ENCODE results near the gene MBNL2. TPM values are rescaled to one million over a fixed set of nuclear protein-coding genes. Genes with fewer than 3 reads are reported as not detected.

MBNL2 gene
- total RNA-seq, 1 experiment from 2014 or later: 0.17 TPM

DNA sequence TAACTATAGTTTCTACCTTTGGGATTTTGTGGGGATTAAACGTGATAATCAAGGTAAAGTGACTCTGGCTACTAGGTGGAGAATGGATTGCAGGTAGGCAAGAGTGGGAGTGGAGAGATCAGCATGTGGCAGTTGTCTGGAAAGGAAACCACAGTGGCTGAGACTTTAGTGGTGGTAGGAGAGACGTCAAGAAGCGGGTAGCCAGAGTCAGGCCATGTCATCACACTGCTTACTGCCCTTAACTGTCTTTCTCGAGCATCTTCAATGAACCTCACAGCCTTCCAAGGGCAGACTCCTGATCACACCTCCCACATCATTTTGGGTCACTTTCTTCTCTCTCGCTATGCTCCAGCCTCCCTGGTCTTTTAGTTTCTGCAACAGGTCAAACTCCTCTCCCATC is 28.6 kb upstream of the MBNL2 start:
- H3K36me3 Mint-ChIP-seq (ENCODE audit: insufficient read depth in 1 of 3, low read depth in 3 of 3): no peaks in the 10 kb centered on the region
- Histone ChIP-seq H3K56ac (ENCODE audit: insufficient read length, low read depth, low read length) (no peak overlapping the region), H3K9me3 (ENCODE audit: control insufficient read depth, low read depth, low read length) (no peaks in the 10 kb centered on the region), H2AK5ac (ENCODE audit: insufficient read length, low read length) (no peak overlapping the region), H3T11ph (ENCODE audit: low read length) (no peak overlapping the region), H3K4me1 (ENCODE audit: insufficient read depth, low read length) (peaks cover 12% of the 10 kb centered on the region; the same call in 1 of the 2 replicates), H2BK5ac (ENCODE audit: insufficient read length, low read length) (no peak overlapping the region), H2BK12ac (ENCODE audit: insufficient read length, low read depth, low read length) (no peak overlapping the region), H3K4me2 (ENCODE audit: insufficient read depth, insufficient read length, low read length) (no peak overlapping the region), H3K79me1 (ENCODE audit: insufficient read depth, low read depth, low read length, poor library complexity, severe bottlenecking) (no peaks in the 10 kb centered on the region), H4K20me1 (ENCODE audit: control insufficient read depth, insufficient read depth, insufficient read length) (no peaks in the 10 kb centered on the region), H2BK20ac (ENCODE audit: low read depth, low read length, poor library complexity, severe bottlenecking) (no peak overlapping the region), H3K27me3 (ENCODE audit: insufficient read depth, low read length) (no peaks in the 10 kb centered on the region), H3K79me2 (ENCODE audit: insufficient read depth, low read length) (no peaks in the 10 kb centered on the region), H4K91ac (ENCODE audit: insufficient read length, low read depth, low read length) (no peak overlapping the region), H3K23me2 (ENCODE audit: insufficient read length, low read depth, low read length, poor library complexity, severe bottlenecking) (no peaks in the 10 kb centered on the region), H2BK120ac (ENCODE audit: low read depth, low read length, poor library complexity, severe bottlenecking) (no peak overlapping the region), H3K27ac (ENCODE audit: insufficient read length, low read depth, low read length) (no peak overlapping the region), H3K14ac (ENCODE audit: insufficient read depth, low read length) (no peak overlapping the region), H3K18ac (ENCODE audit: insufficient read length, low read depth, low read length) (no peak overlapping the region), H4K8ac (replicated peaks; ENCODE audit: insufficient read length, low read depth, low read length) (no peak overlapping the region), H2BK15ac (ENCODE audit: low read depth, low read length) (no peak overlapping the region), H3K4ac (ENCODE audit: low read depth, low read length) (no peak overlapping the region), H4K5ac (ENCODE audit: insufficient read length, low read depth, low read length) (no peak overlapping the region), H3K9ac (ENCODE audit: extremely low read depth, insufficient read length, low read length) (no peak overlapping the region), H3K23ac (ENCODE audit: insufficient read length, low read depth, low read length) (no peak overlapping the region), H2AFZ (ENCODE audit: low read length) (no peak overlapping the region)
- H3K9me3 Mint-ChIP-seq: no peaks in the 10 kb centered on the region; a peak in 1 of 5 replicates
- peaks cover 27% of the 10 kb centered on the region for H3K27me3 Mint-ChIP-seq (ENCODE audit: low read depth)
- no CpG with 5 or more reads among the region's 5 CpGs for WGBS (ENCODE audit: extremely low coverage, insufficient read length, low lambda C conversion rate)
- peaks cover 12 to 26% of the 10 kb centered on the region in 2 experiments for H3K4me1 Mint-ChIP-seq
- H3K4me3 Mint-ChIP-seq: no peak overlapping the region
- TF ChIP-seq, protein P1, sequence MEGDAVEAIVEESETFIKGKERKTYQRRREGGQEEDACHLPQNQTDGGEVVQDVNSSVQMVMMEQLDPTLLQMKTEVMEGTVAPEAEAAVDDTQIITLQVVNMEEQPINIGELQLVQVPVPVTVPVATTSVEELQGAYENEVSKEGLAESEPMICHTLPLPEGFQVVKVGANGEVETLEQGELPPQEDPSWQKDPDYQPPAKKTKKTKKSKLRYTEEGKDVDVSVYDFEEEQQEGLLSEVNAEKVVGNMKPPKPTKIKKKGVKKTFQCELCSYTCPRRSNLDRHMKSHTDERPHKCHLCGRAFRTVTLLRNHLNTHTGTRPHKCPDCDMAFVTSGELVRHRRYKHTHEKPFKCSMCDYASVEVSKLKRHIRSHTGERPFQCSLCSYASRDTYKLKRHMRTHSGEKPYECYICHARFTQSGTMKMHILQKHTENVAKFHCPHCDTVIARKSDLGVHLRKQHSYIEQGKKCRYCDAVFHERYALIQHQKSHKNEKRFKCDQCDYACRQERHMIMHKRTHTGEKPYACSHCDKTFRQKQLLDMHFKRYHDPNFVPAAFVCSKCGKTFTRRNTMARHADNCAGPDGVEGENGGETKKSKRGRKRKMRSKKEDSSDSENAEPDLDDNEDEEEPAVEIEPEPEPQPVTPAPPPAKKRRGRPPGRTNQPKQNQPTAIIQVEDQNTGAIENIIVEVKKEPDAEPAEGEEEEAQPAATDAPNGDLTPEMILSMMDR (conservative IDR thresholded peaks at IDR 0.05): no peak
- H3K27ac Mint-ChIP-seq: no peak overlapping the region
- no peak for DNase-seq

Measured in H9 (cell line).